GM13976 (cell line): ENCODE measurements around the gene DAPK3.
"Not testable (repeated sequence)": the region's sequence is repeated elsewhere in the genome, so short reads cannot be mapped to it uniquely, and the experiment has no call there.

Experiments used
- DNase-seq: peaks from one replicate; pipeline ENCODE4 v3.0.0; 2012; ENCODE audit warnings: low spot score
- CTCF ChIP-seq: IDR thresholded peaks from 2 replicates; pipeline ENCODE4 v1.5.1; 2012; ENCODE audit warnings: borderline replicate concordance, mild to moderate bottlenecking; ENCODE audit not compliant: insufficient read depth; ENCODE audit errors: extremely low read depth, missing control alignments, control extremely low read depth
- in situ Hi-C: fragments of 300-500 bp; cut with MboI; formaldehyde crosslinking; loops from one replicate; pipeline ENCODE4 v1.12.0; 2022; ENCODE audit warnings: low sequenced_read_pairs, mixed read lengths, inconsistent platforms; ENCODE audit not compliant: unreplicated experiment

The DAPK3 gene

GRCh38 chr19:4015705-4016402 is 45.0 kb upstream of the DAPK3 start:
- no peak for DNase-seq
- TF ChIP-seq CTCF = no peak
- in situ Hi-C loops = no loop called here

GRCh38 chr19:4014541-4015491 is 43.9 kb upstream of the DAPK3 start:
- no peak for DNase-seq
- TF ChIP-seq CTCF = no peak
- in situ Hi-C loops = no loop called here

GRCh38 chr19:4013886-4014540 is 43.1 kb upstream of the DAPK3 start:
- no peak for DNase-seq
- TF ChIP-seq CTCF = no peak
- in situ Hi-C loops = no loop called here

GRCh38 chr19:4012975-4013634 is 42.2 kb upstream of the DAPK3 start:
- no peak for TF ChIP-seq CTCF
- DNase-seq = no peak
- in situ Hi-C loops = no loop called here

- no peak for DNase-seq
- in situ Hi-C loops = no loop called here
- TF ChIP-seq CTCF = no peak
These were observed 41.4 kb upstream of the DAPK3 start for GRCh38 chr19:4012092-4012974.

- in situ Hi-C loops, DNase-seq: not testable (repeated sequence)
These were observed 40.5 kb upstream of the DAPK3 start for GRCh38 chr19:4011430-4011829.
